ENCODE measurements around the gene TARDBP. TPM values are rescaled to one million over a fixed set of nuclear protein-coding genes. Genes with fewer than 3 reads are reported as not detected.

Gene TARDBP
- 197 TPM in 2 replicates for total RNA-seq

DNA sequence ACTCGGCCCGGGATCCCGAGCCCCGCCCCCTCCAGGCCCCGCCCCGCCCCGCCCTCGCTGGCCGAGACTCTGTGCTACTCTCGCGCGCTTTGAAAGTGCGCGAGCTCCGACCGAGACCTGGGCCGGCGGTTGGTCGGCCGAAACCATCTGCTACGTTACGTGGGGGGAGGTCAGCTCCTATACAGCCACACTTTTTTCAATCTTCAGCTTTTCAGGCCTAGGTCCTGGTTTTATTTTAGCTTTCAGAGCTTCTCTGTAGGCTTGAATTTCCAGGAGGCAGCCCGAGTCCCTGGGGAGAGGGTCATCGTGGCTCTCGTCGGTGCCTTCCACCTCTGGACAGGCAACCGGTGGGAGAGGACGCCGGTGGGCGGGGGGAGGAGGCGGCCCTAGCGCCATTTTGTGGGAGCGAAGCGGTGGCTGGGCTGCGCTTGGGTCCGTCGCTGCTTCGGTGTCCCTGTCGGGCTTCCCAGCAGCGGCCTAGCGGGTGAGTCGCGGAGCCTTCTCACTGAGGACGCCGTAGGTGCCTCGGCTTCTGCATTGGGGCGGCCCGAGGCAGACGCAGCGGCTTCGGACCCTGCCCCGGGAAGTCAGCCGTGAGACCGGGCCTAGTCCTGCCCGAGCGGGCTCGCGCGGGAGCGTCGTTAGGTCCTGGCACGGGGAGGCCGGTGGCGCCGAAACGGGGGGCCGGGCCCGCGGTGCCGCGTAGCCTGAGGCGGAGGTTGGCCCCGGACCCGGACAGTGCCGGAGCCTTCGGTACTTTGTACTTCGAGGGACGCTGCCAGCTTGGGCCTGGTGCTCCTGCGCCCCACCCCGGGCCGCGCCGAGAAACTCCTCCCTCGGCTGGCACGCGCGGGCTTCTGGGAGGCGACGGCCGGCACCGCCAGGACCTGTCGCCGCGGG lies at the start of gene TARDBP:
TSS of gene TARDBP (plus strand) at position 395 of the 900 bp plus-strand sequence. CDS start 1,074 bp downstream, outside the sequence.
- Mint-ChIP-seq H3K4me3 (peak within 1 kb of the TSS; percentile 94), H3K4me1 (ENCODE audit: low read depth) (peaks cover 18% of the 10 kb centered on the region), H3K27ac (peak within 1 kb of the TSS; percentile 98), H3K27me3 (ENCODE audit: insufficient read depth) (no peaks in the 10 kb centered on the region), H3K36me3 (ENCODE audit: low read depth) (peaks cover 28% of the 10 kb centered on the region), H3K9me3 (no peaks in the 10 kb centered on the region)
- peak; percentile 88 for DNase-seq (ENCODE audit: low spot score)
- intact Hi-C loops (cut with micrococcal nuclease), result loop anchor here (1.0 kb wide), 5 partner anchors 48 to 518 kb away; partner anchors contain the start of genes EXOSC10, SRM and UBIAD1

DNA sequence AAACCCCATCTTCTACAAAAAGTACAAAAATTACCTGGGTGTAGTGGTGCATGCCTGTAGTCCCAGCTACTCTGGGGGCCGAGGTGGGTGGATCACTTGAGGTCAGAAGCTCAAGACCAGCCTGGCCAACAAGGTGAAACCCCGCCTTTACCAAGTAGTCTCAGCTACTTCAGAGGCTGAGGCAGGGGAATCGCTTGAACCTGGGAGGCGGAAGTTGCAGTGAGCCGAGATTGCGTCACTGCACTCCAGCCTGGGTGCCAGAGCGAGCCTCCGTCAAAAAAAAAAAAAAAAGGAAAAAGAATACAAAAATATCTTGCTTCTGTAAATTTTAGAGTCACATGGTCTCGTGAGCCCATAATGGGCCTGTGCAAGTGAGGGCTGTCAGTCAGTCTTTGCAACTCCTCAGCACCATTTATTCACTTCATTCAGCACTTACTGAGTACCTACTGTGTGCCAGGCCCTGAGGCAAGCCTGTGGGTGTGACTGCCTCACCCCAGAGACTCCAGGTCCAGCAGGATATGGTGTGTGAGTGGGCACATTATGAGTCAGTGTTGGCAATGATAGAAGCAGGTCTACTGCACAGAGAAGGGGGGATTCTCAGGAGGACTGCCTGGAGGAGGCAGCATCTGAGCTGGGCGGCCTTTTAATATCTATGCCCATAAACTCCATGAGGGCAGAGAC lies 46.8 kb upstream of the TARDBP start:
- Mint-ChIP-seq H3K36me3 (ENCODE audit: low read depth) (no peaks in the 10 kb centered on the region), H3K27ac (no peak overlapping the region), H3K4me1 (ENCODE audit: low read depth) (peaks cover 20% of the 10 kb centered on the region), H3K9me3 (no peaks in the 10 kb centered on the region), H3K27me3 (ENCODE audit: insufficient read depth) (peaks cover 40% of the 10 kb centered on the region), H3K4me3 (no peak overlapping the region)
- intact Hi-C loops (cut with micrococcal nuclease), result no loop called here
- no peak for DNase-seq (ENCODE audit: low spot score)

DNA sequence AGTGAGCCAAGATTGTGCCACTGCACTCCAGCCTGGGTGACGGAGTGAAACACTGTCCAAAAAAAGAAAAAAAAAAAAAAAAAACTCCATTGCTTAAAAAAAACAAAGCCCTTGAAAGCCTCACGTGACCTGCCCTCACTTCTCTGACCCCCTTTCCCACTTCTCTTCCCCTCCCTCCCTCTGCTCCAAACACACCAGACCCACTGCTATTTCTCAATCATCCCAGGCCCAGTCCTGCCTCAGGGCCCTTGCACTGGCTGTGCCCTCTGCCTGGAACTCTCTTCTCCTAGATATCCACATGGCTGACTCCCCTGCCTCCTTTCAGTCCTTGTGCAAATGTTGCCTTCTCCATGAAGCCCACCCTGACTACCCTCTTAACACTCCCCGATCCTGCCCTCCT lies 45.4 kb upstream of the TARDBP start:
- intact Hi-C loops (cut with micrococcal nuclease), result no loop called here
- DNase-seq (ENCODE audit: low spot score), result no peak
- no peaks in the 10 kb centered on the region for H3K9me3 Mint-ChIP-seq
- H3K36me3 Mint-ChIP-seq (ENCODE audit: low read depth), result no peaks in the 10 kb centered on the region
- no peak overlapping the region for H3K4me3 Mint-ChIP-seq
- H3K27ac Mint-ChIP-seq, result no peak overlapping the region
- peaks cover 15% of the 10 kb centered on the region for H3K4me1 Mint-ChIP-seq (ENCODE audit: low read depth)
- peaks cover 39% of the 10 kb centered on the region for H3K27me3 Mint-ChIP-seq (ENCODE audit: insufficient read depth)

DNA sequence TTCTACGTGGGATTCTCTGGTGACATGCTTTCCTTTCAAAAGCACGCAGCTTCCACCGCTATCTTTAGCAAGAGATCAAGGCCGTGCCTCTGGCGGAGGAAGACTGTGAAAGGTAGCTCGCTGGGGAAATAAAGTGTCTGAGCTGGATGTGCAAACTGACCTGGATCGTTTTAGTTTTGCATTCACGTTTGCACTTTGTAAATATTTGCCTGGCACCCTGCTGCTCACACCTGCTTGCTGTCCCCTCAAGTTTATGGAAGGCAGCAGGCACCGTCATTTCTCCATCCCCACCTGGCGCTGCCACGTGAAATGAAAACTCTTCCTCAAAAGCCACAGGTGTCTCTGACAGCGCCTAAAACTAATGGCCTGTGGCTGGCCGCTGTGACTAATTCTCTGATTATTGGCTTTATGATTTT lies 44.0 kb upstream of the TARDBP start:
- H3K9me3 Mint-ChIP-seq, result no peaks in the 10 kb centered on the region
- H3K4me1 Mint-ChIP-seq (ENCODE audit: low read depth), result peaks cover 15% of the 10 kb centered on the region
- peaks cover 30% of the 10 kb centered on the region for H3K27me3 Mint-ChIP-seq (ENCODE audit: insufficient read depth)
- no peak overlapping the region for H3K27ac Mint-ChIP-seq
- H3K4me3 Mint-ChIP-seq, result no peak overlapping the region
- DNase-seq (ENCODE audit: low spot score), result no peak
- intact Hi-C loops (cut with micrococcal nuclease), result no loop called here
- H3K36me3 Mint-ChIP-seq (ENCODE audit: low read depth), result no peaks in the 10 kb centered on the region

DNA sequence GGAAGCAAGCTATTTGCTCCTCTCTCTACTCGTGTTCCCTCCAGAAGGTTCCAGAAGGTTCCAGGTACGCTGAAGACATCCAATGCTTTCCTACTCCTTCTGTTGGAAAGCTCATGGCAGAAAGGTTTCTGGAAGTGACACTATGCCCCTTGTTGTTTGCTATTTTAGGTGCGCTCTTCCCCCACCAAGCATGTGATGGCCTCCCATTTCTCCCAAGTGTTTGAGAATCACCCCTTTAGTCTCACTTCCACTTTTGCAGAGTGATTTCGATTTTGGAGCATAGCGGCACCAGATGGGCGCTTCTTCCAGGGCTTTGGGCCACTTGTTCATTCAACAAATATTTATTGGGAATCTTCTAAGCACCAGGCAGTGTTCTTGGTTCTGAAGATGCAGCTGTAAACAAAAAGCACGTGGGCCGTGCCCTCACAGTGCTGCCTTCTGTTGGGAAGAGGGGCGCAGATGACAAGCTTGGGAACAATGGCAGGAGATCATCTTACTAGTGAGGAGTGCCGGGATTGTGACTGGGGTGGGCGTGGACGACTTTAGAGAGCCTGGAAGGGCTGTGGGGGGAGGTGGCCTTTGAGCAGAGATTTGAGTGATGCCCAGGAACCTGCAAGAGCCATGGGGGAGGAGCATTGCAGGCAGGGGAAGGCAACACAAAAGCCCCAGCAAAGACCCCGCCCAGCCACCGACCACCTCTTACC lies 43.0 kb upstream of the TARDBP start:
- H3K9me3 Mint-ChIP-seq, result no peaks in the 10 kb centered on the region
- intact Hi-C loops (cut with micrococcal nuclease), result no loop called here

DNA sequence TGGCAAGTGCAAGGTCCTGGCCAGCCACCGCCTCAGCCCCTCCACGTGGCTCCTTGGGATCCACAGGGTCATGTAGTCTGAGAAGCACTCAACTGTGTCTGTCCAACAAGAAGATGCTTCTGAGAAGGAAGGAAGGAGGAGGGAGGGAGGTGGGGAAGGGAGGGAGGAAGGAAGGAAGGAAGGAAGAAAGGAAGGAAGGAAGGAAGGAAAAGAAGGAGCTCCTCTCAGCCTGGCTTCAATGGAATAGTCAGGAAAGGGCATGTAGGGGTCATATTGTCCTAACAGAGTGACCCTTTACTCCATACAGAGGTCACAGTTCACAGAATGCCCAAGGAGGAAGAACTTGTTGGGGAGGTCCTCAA lies 42.5 kb upstream of the TARDBP start:
- Mint-ChIP-seq H3K9me3 (no peaks in the 10 kb centered on the region), H3K36me3 (ENCODE audit: low read depth) (no peaks in the 10 kb centered on the region), H3K27ac (no peak overlapping the region), H3K4me1 (ENCODE audit: low read depth) (peaks cover 12% of the 10 kb centered on the region), H3K4me3 (no peak overlapping the region), H3K27me3 (ENCODE audit: insufficient read depth) (peaks cover 22% of the 10 kb centered on the region)
- intact Hi-C loops (cut with micrococcal nuclease), result no loop called here
- DNase-seq (ENCODE audit: low spot score), result no peak

More for the DNA sequence above, 43.0 kb upstream of the TARDBP start:
- Mint-ChIP-seq H3K36me3 (ENCODE audit: low read depth) (no peaks in the 10 kb centered on the region), H3K27me3 (ENCODE audit: insufficient read depth) (peaks cover 22% of the 10 kb centered on the region), H3K4me1 (ENCODE audit: low read depth) (peaks cover 15% of the 10 kb centered on the region), H3K4me3 (no peak overlapping the region), H3K27ac (no peak overlapping the region)
- no peak for DNase-seq (ENCODE audit: low spot score)

DNA sequence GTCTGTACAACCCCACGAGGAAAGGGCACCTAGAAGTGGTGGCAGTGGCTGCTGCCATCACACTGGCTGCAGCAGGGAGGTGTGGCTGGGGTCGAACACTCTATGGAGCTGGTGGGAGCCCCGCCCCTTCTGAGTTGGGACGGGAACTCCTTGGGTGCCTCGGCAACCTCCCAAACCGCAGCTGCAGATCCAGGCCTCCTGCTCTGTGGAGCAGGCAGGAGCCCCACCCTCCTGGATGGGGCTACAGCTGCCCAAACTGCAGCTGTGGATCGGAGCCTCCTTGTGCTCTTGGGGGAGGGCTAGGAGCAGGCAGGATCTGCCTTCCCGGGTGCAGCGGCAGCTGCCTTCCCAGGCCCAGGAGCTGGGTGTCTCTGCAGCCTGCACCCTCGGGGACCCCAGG lies 38.9 kb upstream of the TARDBP start:
- no peaks in the 10 kb centered on the region for H3K9me3 Mint-ChIP-seq
- intact Hi-C loops (cut with micrococcal nuclease), result no loop called here
- H3K4me1 Mint-ChIP-seq (ENCODE audit: low read depth), result no peaks in the 10 kb centered on the region
- H3K27me3 Mint-ChIP-seq (ENCODE audit: insufficient read depth), result peaks cover 9% of the 10 kb centered on the region
- no peak overlapping the region for H3K27ac Mint-ChIP-seq
- no peak for DNase-seq (ENCODE audit: low spot score)
- no peaks in the 10 kb centered on the region for H3K36me3 Mint-ChIP-seq (ENCODE audit: low read depth)
- H3K4me3 Mint-ChIP-seq, result no peak overlapping the region

DNA sequence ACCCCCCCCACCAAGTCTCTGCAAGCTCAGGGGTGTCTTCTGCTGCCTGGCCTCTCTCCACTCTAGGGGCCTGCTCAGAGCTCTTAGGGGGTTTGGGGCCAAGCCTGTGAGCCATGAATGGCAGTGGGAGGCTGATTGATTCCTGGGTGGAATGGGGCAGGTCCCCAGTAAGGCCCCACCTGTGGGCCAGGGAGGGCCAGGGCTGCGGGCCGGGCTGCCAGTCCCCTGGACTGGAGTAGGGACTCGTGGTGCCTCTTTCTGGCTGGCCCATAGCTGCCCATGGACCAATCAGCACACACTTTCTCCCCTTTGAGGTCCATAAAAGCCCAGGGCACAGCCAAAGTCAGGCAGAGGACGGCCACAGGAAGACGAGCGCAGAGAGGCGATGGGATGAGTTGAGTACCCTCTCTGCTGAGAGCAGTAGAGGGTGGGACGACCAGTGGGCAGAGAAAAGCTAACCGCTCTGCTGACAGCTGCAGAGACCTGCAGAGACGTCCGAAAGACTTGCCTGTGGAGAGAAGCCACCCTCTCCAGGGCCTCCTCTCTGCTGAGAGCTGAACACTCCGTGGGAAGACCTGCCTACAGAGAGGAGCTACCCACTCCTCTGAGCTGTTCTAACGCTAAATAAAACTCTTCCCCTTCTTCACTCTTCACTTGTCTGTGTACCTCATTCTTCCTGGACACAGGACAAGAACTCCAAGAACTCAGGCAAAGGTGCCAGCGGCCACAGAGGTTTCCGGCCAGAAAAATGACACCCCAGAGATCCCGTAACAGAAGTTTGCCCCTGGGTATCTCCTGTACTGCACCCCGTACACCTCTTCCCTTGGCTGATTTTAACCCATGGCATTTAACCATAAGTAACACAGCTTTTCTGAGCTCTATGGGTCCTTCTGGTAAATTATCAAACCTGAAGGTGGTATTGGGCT lies 38.2 kb upstream of the TARDBP start:
- intact Hi-C loops (cut with micrococcal nuclease), result no loop called here
- H3K27ac Mint-ChIP-seq, result no peak overlapping the region
- H3K27me3 Mint-ChIP-seq (ENCODE audit: insufficient read depth), result peaks cover 10% of the 10 kb centered on the region
- no peaks in the 10 kb centered on the region for H3K9me3 Mint-ChIP-seq
- H3K36me3 Mint-ChIP-seq (ENCODE audit: low read depth), result no peaks in the 10 kb centered on the region
- DNase-seq (ENCODE audit: low spot score), result no peak
- no peaks in the 10 kb centered on the region for H3K4me1 Mint-ChIP-seq (ENCODE audit: low read depth)
- no peak overlapping the region for H3K4me3 Mint-ChIP-seq

DNA sequence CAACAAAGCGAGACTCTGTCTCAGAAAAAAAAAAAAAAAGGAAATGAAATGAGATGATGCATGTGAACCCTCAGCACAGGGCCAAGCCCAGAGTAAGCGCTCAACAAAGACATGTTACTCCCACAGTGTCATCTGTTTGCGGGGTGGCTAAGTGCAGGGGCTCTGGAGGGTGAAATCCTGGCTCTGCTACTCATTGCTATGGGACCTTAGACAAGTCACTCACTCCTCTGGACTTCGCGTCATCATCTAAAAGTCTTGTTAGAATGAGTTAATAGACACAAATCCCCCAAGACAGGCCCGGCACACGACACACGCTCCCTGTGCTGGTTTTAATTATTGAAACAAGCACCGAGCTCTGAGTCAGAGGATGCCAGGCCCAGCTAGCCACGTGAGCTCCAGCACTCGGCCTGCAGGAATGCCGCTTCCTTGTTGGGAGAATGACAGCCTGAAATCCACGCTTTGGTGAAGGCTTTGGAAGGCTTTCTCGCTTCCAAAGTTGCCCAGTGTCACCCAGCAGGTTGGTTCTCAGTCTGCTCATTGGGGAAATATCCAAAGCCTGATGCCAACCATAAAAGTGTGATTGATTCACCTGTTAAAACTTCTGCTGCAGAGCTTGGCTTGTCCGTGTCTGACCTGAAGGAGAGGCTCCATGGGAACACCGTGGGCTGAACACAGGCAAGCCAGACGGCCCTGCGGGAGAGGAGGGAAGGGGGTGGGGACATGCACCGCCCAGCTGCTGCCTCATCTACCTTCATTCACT lies 36.7 kb upstream of the TARDBP start:
- Mint-ChIP-seq H3K4me1 (ENCODE audit: low read depth) (no peaks in the 10 kb centered on the region), H3K9me3 (no peaks in the 10 kb centered on the region)
- no peak for DNase-seq (ENCODE audit: low spot score)

DNA sequence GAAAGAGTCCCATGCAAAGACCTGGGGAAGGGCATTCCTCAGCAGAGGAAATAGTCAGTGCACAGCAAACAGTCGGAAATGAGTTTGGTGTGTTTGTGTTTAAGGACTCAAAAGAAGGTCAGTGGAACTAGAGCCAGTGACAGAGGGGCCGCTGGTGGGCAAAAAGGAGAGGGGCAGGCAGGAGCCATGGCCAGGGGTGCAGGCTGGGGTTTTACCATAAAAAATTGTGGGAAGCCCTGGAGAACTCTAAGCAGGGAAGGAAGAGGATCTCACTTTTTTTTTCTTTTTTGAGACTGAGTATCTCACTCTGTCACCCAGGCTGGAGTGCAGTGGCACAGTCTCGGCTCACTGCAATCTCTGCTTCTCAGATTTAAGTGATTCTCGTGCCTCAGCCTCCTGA lies 33.7 kb upstream of the TARDBP start:
- H3K36me3 Mint-ChIP-seq (ENCODE audit: low read depth), result no peaks in the 10 kb centered on the region
- intact Hi-C loops (cut with micrococcal nuclease), result no loop called here
- DNase-seq (ENCODE audit: low spot score), result no peak
- H3K4me1 Mint-ChIP-seq (ENCODE audit: low read depth), result no peaks in the 10 kb centered on the region
- no peak overlapping the region for H3K4me3 Mint-ChIP-seq
- H3K27ac Mint-ChIP-seq, result no peak overlapping the region
- peaks cover 24% of the 10 kb centered on the region for H3K27me3 Mint-ChIP-seq (ENCODE audit: insufficient read depth)
- no peaks in the 10 kb centered on the region for H3K9me3 Mint-ChIP-seq

More for the DNA sequence above, 36.7 kb upstream of the TARDBP start:
- Mint-ChIP-seq H3K36me3 (ENCODE audit: low read depth) (no peaks in the 10 kb centered on the region), H3K27me3 (ENCODE audit: insufficient read depth) (peaks cover 18% of the 10 kb centered on the region), H3K27ac (no peak overlapping the region), H3K4me3 (no peak overlapping the region)
- intact Hi-C loops (cut with micrococcal nuclease), result no loop called here

DNA sequence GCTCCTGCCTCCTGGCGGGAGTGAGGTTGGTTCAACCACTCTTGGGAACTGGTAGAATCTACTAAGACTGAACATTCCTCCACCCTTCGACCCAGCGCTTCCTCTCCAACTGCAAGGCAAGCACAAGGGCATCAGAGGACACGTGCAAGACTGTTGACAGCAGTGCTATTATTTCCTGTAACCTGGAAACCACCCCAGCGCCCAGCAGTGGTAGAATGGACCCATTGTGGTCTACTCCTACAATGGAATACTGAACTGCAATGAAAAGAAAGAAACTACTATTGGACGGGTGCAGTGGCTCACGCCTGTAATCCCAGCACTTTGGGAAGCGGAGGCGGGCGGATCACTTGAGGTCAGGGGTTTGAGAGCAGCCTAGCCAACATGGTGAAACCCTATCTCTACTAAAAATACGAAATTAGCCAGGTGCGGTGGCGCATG lies 33.0 kb upstream of the TARDBP start:
- no peak overlapping the region for H3K4me3 Mint-ChIP-seq
- no peaks in the 10 kb centered on the region for H3K36me3 Mint-ChIP-seq (ENCODE audit: low read depth)
- intact Hi-C loops (cut with micrococcal nuclease), result no loop called here
- DNase-seq (ENCODE audit: low spot score), result no peak
- no peaks in the 10 kb centered on the region for H3K4me1 Mint-ChIP-seq (ENCODE audit: low read depth)
- no peak overlapping the region for H3K27ac Mint-ChIP-seq
- H3K9me3 Mint-ChIP-seq, result no peaks in the 10 kb centered on the region
- peaks cover 26% of the 10 kb centered on the region for H3K27me3 Mint-ChIP-seq (ENCODE audit: insufficient read depth)
